K562 (cell line): Measurements from ENCODE around the gene SLC23A2.

Source experiments
- BCLAF1 ChIP-seq, 2 experiments: fragments of 450-650 bp in 1 of 2; IDR thresholded peaks; 2 replicates each; pipeline ENCODE4 v1.6.1; 2011 to 2017; ENCODE audit warnings: low read depth in 2 of 2, antibody characterized with exemption in 1 of 2, borderline replicate concordance in 1 of 2, low read length in 1 of 2, mild to moderate bottlenecking in 1 of 2, mixed read lengths in 1 of 2; ENCODE audit not compliant: control insufficient read depth in 1 of 2
- HNRNPK ChIP-seq: fragments of 200-400 bp; formaldehyde crosslinking; IDR thresholded peaks from one replicate; pipeline ENCODE4 v1.6.1; 2018; ENCODE audit warnings: mild to moderate bottlenecking, low read depth, low read length; ENCODE audit not compliant: poor library complexity, severe bottlenecking
- TCF7L2 ChIP-seq: fragments of 150-350 bp; IDR thresholded peaks from 2 replicates; pipeline ENCODE4 v1.6.1; 2016; ENCODE audit warnings: low read depth, mild to moderate bottlenecking, low read length, moderate library complexity
- ZNF583 ChIP-seq: fragments of 250-450 bp; sonication (Bioruptor Pico); IDR thresholded peaks from 2 replicates; pipeline ENCODE4 v1.4.0; 2020

GRCh38 chr20:4918473-4918872 lies 82.8 kb downstream of the SLC23A2 start:
- TF ChIP-seq HNRNPK (no peak), BCLAF1 (IDR thresholded peaks at IDR 0.05; ENCODE audit: borderline replicate concordance in 1 of 2, control insufficient read depth in 1 of 2, low read depth in 2 of 2, low read length in 1 of 2) (no peak), TCF7L2 (no peak), ZNF583 (CRISPR knock-in tag) (no peak)
